Activated gamma-delta T cell treated with Interleukin-2 at 50 U/mL for 16 hours (primary cell): ENCODE data around the gene LDHD.
"Not testable (repeated sequence)": the region's sequence is repeated elsewhere in the genome, so short reads cannot be mapped to it uniquely, and the experiment has no call there.

Experiments used
- DNase-seq: peaks from one replicate; pipeline ENCODE4 v3.0.0-alpha.2; 2020

The LDHD gene

DNA sequence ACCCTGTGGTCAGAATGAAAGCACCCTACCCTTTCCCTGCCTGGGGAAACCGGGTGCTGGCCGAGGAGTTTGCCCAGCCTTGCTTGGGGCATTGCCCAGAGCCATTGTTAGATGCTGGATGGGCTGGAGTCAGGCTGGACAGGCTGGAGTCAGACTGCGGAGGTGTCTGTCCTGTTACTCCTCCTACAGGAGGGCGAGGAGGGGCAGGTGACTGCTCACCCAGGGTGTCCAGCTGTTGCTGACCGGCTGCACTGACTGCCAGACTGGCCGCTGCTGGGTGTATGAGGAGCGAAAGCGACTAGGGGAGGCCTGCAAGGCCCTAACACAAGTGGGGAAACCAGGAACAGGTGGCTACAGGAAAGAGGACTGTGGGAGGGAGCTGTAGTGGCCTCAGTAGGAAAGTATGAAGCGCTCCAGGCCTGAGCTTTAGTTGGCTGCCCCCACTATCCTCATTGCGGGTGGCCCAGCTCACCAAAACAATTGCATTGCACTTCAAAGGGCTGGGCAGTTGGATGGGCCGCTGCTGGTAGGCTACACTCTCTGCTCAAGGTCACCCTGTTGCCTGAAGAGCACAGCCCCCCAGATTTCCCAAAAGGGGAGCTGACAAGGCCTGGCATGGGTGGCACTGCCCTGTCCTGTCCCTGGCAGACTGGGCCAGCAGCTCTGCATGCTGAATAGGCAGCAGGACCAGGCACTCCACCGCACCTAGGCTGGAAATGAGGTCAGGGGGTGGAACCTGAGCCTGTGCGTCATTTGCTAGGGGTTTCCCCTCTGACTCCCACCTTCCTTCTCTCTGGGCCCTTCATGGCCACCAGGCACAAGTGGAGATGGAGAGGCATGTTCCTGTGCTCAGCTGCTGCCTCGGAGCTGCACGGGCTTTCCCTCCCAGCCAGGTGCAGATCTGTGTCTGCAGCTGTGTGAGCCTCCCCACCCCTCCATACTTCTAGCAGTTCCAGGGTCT, 18.4 kb downstream of the LDHD start:
- DNase-seq: peak; percentile 60

DNA sequence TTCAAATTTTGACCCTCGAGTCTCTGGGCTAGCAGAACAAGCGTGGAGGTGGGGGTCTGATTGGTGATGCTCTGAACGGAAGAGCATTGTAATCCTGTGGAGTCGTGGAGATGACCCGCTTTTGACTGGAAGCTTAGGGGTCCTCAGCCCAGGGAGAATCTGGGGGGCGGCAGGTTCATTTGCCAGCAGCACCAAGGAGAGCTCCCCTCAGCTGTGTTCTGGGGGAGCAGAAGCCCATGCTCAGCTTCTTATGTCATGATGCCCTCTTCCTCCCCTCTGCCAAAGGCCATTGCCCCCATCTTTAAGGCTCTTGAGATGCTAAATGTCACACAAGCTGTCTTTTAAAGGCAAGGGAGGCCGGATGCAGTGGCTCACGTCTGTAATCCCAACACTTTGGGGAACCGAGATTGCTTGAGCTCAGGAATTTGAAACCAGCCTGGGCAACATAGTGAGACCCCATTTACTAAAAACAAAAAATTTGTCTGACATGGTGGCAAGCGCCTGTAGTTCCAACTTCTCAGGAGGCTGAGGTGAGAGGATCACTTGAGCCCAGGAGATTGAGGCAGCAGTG, 19.3 kb downstream of the LDHD start:
- DNase-seq: no peak

DNA sequence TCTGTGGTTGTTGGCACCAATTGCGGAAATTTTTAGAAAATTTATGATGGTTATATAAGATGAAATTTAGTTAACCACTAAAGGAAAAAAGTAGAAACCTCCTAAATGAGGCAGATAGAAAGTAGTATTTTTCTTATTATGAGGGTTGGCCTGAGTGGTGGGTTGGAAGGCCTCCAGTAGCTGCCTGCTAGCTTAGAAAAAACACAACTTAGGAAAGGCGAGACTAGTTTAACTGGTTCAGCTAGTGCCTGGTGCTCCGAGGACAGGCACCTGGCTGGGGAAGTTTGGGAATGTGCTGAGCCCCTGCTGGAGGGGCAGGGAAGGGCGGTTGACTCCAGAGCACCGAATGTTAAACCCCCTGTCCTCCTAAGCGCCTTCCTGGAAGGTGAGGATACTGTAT, 19.9 kb downstream of the LDHD start:
- no peak for DNase-seq

DNA sequence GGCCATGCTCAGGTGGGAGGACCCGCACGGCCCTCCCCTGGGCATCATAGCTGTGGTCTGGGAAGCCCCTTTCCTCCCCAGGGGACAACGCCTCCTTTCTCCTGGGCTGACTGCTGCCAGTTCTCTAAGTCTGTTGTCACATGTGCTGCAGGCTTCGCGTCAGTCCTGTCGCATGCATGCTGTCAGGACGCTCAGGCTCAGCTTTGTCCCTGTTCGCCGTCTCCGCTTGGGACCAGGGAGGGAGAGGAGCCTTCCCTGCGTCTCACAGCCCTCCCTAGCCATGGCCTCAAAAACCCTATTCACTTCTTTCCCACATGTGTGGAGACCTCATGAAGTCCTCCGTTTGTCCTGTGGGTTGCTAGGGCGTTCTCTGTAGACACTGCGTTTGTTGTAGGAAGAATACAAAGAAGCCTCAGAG, 21.4 kb downstream of the LDHD start:
- DNase-seq: no peak

DNA sequence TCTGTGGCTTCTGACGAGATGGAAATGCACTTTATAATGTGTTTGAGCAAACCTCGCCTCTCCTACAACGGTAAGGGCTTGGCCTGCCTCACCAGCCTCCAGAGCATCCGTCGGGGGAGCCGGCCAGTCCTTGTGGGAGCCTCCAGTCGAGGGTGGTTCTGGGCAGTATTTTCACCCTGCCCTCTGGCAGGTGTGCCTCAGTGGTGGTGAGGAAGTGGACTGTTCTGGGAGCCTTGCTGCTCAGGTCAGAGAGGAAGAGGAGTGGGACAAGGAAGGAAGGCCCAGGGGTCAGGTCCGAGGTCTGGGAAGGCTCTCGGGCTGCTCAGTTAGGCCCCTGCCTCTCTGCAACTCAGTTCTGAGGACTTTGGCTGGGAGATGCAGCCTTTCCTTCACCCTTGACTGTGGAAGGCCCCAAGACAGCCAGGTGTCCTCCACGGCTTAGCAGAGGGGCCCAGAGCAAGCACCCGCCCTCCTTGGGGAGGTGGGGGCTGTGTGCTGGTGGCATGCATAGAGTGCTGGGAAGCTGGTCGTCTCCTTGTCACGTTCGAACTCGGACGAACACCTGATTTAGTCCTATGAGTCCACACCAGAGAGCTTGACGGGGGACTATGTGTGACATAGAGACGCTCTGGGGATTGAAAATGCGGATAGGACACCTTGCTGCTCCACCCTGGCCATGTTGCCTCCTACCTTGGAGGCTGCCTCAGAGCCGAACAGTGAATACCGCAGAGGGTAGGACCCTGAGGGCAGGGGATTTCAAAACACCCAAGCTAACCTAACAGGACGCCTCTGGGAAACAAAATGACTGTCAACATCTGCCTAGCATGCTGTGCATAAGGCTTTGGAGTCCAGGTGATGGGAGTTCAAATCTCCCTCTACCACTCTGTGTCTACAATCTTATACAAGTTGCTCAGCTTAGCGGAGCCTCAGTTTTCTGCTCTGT, 22.7 kb downstream of the LDHD start:
- no peak for DNase-seq

DNA sequence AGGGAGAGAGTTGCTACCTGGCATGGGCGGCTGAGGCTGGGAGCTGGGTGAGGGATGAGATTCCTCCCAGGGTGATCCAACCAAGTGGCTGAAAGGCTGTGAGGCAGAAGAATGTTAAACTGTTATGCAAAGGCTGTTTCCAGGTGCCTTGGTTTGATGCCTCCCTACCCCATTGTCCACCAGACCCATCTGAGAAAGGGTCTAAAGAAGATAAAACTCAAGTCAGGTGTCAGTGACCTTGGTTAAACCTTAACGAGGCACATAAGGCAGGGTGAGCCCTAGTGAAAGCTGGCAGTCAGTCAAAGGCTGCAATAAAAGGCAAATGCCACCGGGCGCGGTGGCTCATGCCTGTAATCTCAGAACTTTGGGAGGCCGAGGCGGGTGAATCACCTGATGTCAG, 23.8 kb downstream of the LDHD start:
- DNase-seq: no peak

DNA sequence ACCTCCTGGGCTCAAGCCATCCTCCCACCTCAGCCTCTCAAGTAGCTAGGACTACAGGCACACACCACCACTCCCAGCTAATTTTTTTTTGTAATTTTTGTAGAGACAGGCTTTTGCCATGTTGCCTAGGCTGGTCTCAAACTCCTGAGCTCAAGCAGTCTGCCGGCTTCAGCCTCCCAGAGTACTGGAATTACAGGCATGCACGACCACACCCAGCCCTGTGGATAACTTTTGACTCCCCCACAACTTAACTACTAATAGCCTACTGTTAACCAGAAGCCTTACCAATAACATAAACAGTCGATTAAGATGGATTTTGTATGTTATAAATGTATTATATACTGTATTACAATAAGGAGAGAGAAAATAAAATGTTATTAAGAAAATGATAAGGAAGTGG, 25.0 kb downstream of the LDHD start:
- not testable (repeated sequence) for DNase-seq

DNA sequence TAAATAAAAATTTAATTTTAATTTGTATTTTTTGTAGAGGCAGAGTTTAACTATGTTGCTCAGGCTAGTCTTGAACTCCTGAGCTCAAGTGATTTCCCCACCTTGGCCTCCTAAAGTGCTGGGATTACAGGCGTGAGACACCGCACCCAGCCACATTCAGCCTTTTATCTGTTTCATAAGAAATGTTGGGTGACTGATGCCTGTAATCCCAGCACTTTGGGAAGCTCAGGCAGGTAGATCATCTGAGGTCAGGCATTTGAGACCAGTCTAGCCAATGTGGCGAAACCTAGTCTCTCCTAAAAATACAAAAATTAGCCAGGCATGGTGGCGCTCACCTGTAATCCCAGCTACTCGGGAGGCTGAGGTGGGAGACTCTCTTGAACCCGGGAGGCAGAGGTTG, 25.7 kb downstream of the LDHD start:
- DNase-seq: not testable (repeated sequence)

DNA sequence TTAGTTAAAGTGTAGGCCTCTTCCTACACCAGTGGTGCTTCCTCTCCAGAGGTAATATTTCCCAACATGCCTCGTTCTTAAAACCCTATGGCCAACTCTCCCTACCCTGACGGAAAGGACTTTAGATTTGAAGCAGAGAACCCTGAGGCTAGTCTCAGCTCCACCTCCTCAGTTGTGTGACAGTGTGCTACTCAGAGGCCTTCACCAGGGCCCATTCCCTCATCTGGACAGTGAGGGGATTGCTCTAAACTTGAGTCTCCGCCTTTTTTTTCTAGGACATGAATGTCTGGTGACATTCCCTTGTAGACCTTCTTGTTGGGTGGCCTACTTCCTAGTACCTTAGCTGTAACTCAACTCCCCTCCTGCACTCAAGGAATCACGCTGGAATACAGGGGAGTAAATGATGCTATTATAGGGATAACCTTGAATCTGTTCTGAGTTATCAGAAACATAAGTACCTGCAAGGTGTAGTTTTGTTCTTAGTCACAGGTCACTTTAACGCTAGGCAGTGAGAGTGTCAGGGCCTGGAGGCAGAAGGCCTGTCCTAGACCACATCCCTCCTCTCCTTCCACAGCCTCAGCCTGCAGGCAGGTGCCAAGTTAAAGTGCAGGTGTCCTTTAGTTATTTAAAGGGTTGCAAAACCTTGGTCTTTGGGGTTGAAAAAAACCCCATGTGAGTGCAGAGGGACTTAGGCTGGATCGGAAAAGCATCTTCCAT, 26.9 kb downstream of the LDHD start:
- DNase-seq: no peak

DNA sequence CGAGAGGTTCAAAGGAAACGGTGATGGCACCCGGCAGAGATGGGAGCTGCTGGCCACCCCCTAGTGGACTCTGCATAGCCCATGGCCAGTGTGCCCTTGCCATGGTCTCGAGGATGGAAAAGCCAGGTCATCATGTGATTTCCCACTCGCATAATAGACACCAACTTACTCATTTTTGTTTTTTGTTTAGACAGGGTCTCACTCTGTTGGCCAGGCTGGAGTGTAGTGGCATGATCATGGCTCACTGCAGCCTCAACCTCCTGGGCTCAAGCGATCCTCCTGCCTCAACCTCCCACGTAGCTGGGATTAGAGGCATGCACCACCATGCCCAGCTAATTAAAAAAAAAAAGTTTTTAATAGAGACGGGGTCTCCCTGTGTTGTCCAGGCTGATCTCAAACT, 27.6 kb downstream of the LDHD start:
- DNase-seq: no peak

DNA sequence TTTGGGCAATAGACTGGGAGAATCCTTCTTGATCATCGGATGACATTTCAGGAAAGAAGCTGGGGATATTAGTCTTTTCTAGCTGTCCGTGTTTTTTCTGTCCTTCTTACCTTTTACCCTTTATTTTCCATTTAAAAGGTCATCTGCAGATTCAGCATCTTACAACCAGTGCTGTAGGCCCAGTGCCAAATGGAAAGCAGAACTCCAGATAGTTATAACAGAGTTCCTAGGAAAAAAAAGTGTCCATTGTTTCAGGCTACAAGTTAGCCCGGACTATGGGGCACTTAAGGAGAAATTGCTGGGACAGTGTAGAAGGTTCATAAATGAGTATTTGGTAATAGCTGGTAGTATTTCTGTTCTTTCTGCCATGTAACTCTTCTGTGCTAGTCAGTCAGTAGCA, 28.4 kb downstream of the LDHD start:
- no peak for DNase-seq

DNA sequence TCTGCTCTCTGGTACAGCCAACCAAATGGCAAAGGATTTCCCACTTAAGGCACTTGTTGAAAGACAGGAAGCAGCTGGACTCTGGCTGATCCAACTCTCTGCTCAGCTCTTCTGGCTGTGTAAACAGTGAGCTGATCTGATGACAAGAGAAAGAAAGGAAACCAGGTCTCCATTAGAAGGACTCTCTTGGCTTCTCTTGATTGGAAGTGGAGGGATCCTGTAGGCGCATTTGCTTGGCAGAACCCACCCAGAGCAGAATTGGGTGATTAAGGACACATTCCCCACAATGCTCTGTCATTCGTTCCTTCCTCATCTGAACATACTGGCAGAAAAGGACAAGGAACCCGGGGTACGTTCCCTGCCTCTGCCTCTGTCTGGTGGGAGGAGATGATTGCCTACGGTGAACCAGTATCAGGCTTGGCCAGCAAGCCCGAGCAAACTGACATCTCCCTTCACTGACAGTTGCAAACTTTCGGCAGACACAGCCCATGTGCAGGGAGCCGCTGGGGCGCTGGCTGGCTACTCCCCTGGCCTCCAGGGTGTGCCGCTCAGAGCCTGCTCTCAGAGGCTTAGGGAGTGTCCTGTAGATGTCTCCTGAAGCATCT, 29.1 kb downstream of the LDHD start:
- no peak for DNase-seq

DNA sequence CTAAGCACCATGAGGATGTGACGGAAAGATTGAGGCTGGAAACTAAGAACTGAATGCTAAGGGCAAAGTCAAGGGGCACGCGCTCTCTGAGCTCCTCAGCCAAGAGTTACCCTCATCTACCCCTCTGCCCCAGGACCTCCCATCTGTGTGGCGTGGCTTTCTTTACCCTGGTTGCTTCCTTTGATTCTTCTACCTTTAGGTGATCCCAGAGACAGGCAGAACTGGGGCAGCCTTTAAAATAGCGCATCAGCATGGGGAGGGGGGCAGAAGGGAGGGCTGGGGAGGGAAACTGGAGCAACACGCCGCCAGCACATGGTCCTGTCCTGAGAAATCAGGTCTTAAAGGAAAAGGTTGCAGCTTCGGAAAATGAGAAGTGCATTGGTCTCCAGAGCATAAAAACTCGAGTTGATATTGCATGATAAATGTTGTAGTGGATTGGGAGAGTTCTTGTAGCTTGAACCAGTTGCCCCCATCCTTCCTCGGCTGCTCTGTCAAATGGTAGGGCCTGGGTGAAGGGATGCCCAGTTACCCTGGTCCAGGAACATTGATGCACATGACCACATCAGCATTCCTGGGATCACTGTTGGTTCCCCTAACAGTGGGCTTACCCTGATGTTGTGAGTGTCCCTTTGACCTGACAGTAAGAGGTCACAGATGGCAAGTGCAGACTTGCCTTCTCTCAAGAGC, 29.7 kb downstream of the LDHD start:
- DNase-seq: no peak

DNA sequence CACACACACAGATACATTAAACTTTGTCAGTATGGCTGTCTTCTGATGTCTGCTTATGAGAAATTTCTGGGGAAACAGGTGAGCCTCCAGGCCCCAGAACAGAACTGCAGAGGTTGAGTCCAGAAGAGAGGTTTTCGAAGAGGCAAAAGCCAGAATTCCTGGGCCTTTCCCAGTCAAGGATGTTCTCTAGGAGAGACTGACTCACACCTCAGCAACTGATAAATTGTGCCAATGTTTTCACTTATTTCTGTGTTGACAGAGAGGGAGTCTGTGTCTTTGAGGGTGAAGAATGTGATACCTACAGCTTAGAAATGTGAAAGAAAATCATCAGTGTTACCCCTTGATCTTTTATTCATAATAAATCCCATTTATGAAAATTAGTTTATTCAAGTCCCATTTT, 30.3 kb downstream of the LDHD start:
- DNase-seq: no peak

DNA sequence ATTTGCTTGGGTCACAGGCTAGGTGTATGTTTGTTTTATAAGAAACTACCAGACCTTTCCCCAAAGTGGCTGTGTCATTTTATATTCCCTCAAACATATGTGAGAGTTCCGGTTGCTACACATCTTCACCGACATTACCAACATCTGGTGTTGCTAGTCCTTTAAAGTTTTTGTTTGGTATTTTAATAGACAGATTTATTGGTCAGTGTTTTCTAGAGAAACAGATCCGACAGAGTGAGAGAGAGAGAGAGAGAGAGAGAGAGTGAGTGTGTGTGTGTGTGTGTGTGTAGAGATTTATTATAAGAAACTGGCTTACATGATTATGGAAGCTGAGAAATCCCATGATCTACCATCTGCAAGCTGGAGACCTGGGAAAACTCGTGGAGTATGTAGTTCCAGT, 31.0 kb downstream of the LDHD start:
- DNase-seq: no peak

DNA sequence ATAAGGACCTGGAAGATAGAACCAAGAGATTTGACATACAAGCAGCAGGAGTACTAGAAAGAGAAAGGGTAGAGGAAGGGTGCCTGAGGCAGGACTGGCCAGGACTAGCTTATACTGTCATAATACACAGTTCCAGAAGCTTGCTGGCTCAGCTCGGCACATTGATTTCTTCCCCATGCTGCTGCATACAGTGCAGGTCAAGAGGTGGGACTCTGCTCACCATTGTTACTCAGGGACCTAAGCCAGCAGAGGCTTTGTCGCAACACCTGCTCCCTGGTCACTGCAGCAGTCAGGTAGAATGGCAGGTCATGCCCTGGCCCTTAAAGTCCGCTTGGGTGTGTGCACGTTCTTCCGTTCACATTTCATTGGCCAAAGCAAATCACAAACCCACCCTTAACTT, 32.8 kb downstream of the LDHD start:
- DNase-seq: no peak

DNA sequence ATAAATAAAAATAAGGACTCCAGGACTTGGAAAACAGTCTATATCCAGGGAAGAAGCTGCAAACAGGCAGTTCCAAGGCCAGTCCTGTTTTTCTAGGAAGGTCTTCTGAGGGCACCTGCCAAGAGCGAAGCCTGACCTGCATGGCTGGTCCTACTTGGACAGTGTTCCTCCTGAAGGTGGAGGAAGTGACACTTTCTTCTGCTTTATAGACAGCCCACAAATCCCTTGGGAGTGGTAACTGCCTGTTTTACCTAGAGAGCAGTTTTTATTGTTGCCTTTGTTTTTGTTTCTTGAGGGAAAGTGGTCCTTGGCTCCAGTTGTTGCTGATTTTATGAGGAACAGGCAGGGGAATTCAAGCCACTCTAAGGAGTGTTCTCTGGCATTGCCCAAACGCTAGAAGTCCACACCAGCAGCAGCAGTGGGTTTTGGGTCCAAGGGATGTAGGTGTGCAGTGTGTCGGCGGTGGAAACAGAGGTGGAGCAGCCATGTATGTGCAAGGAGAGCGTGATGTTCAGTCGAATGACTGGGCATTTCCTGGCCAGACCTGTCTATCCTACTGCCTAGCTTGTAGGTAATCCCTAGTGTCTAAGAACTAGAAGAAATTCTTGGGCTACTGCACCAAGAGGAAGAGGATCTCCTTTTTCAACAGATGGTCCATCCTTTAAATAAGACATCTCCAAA, 35.3 kb downstream of the LDHD start:
- no peak for DNase-seq

DNA sequence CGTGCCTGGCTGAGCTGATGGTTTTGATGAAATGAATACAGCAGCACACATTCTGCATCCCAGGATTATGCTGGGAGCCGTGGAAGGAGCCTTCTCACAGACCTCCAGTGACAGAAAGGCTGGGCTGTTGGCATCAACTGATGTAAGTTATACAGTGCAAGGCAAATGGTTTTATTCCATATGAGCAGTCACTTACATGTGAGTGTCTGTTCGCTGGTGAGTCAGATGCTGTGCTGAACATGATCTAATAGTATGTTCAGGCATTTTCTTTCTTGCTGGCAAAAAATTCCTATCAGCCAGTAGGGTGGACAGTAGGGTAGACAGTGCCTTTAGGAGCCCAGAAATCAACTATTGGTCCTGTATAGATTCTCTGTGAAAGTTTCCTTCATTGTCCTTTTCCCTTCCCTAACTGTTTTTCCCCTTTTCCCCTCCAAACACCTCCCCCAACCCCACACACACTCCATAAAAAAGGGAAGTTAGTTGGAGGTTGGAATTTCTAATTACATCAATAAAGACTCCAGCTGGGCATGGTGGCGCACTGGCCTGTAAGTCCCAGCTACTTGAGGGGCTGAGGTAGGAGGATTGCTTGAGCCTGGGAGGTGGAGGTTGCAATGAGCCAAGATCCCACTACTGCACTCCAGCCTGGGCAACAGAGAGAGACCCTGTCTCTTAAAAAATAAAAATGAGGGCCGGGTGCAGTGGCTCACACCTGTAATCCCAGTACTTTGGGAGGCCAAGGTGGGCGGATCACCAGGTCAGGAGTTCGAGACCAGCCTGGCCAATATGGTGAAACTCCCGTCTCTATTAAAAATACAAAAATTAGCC, 36.2 kb downstream of the LDHD start:
- no peak for DNase-seq

DNA sequence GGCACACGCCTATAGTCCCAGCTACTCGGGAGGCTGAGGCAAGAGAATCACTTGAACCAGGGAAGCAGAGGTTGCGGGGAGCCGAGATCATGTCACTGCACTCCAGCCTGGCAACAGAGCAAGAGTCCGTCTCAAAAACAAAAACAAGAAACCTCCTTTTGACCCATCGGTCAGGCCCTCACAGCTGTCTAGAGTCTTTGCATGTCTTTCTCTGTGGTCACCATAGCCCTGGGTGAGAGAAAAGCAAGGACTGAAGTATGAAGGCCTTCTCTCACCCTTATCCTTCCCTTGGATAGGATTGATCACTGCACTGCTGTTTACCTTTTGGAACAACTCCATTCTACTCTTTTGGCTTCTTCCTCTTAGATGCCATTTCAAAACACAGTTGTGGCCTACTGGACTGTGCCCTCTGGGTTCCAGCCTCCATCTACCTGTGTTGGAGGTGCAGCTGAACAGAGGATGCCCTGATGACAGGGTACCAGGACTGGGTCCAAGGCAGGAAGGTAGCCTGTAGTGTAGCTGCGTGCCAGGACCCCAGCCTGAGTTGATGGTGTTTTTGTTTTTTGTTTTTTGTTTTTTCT, 37.1 kb downstream of the LDHD start:
- no peak for DNase-seq

DNA sequence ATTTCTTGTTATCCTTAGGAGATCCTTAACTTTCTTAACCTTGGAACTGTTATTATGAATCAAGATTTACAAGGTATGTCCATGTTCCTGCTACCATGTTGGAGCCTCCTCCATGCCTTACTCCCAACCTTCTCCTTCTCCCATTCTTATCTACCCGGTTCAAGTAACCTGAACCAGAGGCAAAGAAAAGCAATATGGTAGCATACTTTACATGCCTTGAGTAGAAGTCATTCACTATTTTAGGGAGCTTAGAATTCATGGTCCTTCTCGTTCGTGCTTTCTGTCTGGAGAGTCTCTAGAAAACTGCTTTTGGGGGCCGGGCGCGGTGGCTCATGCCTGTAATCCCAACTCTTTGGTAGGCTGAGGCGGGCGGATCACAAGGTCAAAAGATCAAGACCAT, 37.7 kb downstream of the LDHD start:
- DNase-seq: no peak
